Measurements from ENCODE around the gene SLC25A18.

Gene SLC25A18

DNA sequence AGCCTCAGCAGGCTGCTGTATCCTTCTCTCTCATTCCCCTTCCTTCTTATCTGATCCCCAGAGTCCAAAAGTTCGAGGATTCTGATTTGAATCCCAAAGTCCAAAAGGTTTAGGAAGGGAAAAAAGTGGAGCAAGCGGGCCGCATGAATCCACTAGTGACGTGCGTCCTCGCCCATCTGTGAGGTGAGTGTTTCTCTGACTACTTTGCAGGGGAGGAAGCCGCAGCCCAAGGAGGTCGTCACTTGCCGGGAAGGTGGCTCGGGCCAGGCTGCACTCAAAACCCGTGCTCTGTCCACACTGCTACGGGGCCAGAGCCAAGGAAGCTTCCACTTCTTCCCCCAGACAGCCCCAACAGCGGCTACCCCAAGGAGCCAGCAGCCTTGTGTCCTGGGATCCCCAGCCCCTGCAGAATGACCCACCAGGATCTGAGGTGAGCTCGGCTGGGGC, 16.3 kb downstream of the SLC25A18 start:
- Histone ChIP-seq H3K23ac (ENCODE audit: low read length) (no peak overlapping the region), H3K79me2 (ENCODE audit: control insufficient read depth, insufficient read depth, low read length) (no peaks in the 10 kb centered on the region), H4K8ac (ENCODE audit: low read depth, low read length) (no peak overlapping the region), H3K4me2 (ENCODE audit: low read length) (no peak overlapping the region), H3K56ac (ENCODE audit: low read length) (peak overlapping the region; percentile 50), H3K4me1 (ENCODE audit: control insufficient read depth, low read depth, low read length) (peaks cover 5% of the 10 kb centered on the region), H3K36me3 (ENCODE audit: control insufficient read depth, insufficient read depth, low read length) (no peaks in the 10 kb centered on the region), H2BK5ac (ENCODE audit: low read length) (no peak overlapping the region), H3K4ac (ENCODE audit: low read depth, low read length) (peak overlapping the region; percentile 9), H3K79me1 (ENCODE audit: low read length) (no peaks in the 10 kb centered on the region), H3K18ac (ENCODE audit: low read length) (no peak overlapping the region), H3K27me3 (ENCODE audit: insufficient read depth, low read length, poor library complexity) (no peaks in the 10 kb centered on the region), H2BK120ac (ENCODE audit: low read depth, low read length) (no peak overlapping the region), H2BK15ac (replicated peaks; ENCODE audit: low read depth) (no peak overlapping the region), H3K9ac (ENCODE audit: low read length) (no peak overlapping the region), H3K27ac (ENCODE audit: low read depth, low read length) (peak overlapping the region; percentile 31), H2AK5ac (ENCODE audit: low read length) (no peak overlapping the region), H4K5ac (ENCODE audit: low read length) (no peak overlapping the region), H3K4me3 (ENCODE audit: low read length) (no peak overlapping the region)
- no CpG with 5 or more reads among the region's 14 CpGs for WGBS (ENCODE audit: extremely low coverage, insufficient coverage, low lambda C conversion rate)
- DNase-seq: no peak

- no peak overlapping the region for H4K8ac ChIP-seq (ENCODE audit: low read depth, low read length)
- no peaks in the 10 kb centered on the region for H3K79me1 ChIP-seq (ENCODE audit: low read length)
- WGBS (ENCODE audit: extremely low coverage, insufficient coverage, low lambda C conversion rate): no CpG with 5 or more reads among the region's 15 CpGs
Measured at GRCh38 chr22:17580441-17581031, 17.2 kb downstream of the SLC25A18 start.

GRCh38 chr22:17581056-17581455, 17.8 kb downstream of the SLC25A18 start:
- Histone ChIP-seq H3K18ac (ENCODE audit: low read length) (no peak overlapping the region), H4K8ac (ENCODE audit: low read depth, low read length) (no peak overlapping the region), H3K4me3 (ENCODE audit: low read length) (no peak overlapping the region), H3K79me1 (ENCODE audit: low read length) (no peaks in the 10 kb centered on the region), H2BK120ac (ENCODE audit: low read depth, low read length) (no peak overlapping the region), H3K56ac (ENCODE audit: low read length) (no peak overlapping the region), H4K5ac (ENCODE audit: low read length) (no peak overlapping the region), H3K4me2 (ENCODE audit: low read length) (no peak overlapping the region), H3K4ac (ENCODE audit: low read depth, low read length) (no peak overlapping the region), H3K27me3 (ENCODE audit: insufficient read depth, low read length, poor library complexity) (no peaks in the 10 kb centered on the region), H3K79me2 (ENCODE audit: control insufficient read depth, insufficient read depth, low read length) (no peaks in the 10 kb centered on the region), H3K9ac (ENCODE audit: low read length) (no peak overlapping the region), H2BK15ac (replicated peaks; ENCODE audit: low read depth) (no peak overlapping the region), H3K36me3 (ENCODE audit: control insufficient read depth, insufficient read depth, low read length) (no peaks in the 10 kb centered on the region), H2BK5ac (ENCODE audit: low read length) (no peak overlapping the region), H3K4me1 (ENCODE audit: control insufficient read depth, low read depth, low read length) (peaks cover 5% of the 10 kb centered on the region), H3K27ac (ENCODE audit: low read depth, low read length) (peak overlapping the region; percentile 40), H3K23ac (ENCODE audit: low read length) (no peak overlapping the region), H2AK5ac (ENCODE audit: low read length) (no peak overlapping the region)
- no CpG with 5 or more reads among the region's 21 CpGs for WGBS (ENCODE audit: extremely low coverage, insufficient coverage, low lambda C conversion rate)
- no peak for DNase-seq

More at GRCh38 chr22:17580441-17581031, 17.2 kb downstream of the SLC25A18 start:
- Histone ChIP-seq H4K5ac (ENCODE audit: low read length) (no peak overlapping the region), H3K4me1 (ENCODE audit: control insufficient read depth, low read depth, low read length) (peaks cover 5% of the 10 kb centered on the region), H2BK5ac (ENCODE audit: low read length) (no peak overlapping the region), H3K4ac (ENCODE audit: low read depth, low read length) (no peak overlapping the region), H3K36me3 (ENCODE audit: control insufficient read depth, insufficient read depth, low read length) (no peaks in the 10 kb centered on the region), H3K9ac (ENCODE audit: low read length) (no peak overlapping the region), H2AK5ac (ENCODE audit: low read length) (no peak overlapping the region), H3K79me2 (ENCODE audit: control insufficient read depth, insufficient read depth, low read length) (no peaks in the 10 kb centered on the region), H3K4me2 (ENCODE audit: low read length) (no peak overlapping the region), H3K56ac (ENCODE audit: low read length) (peak overlapping the region; percentile 18), H2BK120ac (ENCODE audit: low read depth, low read length) (no peak overlapping the region), H3K23ac (ENCODE audit: low read length) (no peak overlapping the region), H3K18ac (ENCODE audit: low read length) (no peak overlapping the region), H3K4me3 (ENCODE audit: low read length) (no peak overlapping the region), H3K27ac (ENCODE audit: low read depth, low read length) (peak overlapping the region; percentile 40), H3K27me3 (ENCODE audit: insufficient read depth, low read length, poor library complexity) (no peaks in the 10 kb centered on the region), H2BK15ac (replicated peaks; ENCODE audit: low read depth) (no peak overlapping the region)
- DNase-seq: peak; percentile 80

DNA sequence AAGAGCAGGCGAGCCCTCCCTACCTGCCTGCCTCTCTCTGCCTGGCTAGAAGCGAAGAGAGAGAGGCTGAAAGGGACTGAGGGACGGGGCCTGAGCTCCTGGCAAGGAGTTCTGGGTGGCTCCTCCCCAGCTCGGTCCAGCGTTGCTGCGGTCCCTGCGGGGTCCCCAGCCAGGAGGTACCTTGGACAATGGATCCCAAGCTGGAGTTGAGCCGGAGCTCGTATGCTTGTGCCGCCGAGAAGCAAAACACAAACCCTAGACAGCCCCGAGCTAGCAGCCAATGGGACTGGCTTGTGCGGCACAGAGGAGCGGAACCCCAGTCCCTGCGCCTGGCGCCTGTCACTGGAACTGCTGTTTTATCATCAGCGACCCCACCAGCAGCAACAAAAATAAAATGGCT, 18.3 kb downstream of the SLC25A18 start:
- H4K5ac ChIP-seq (ENCODE audit: low read length): no peak overlapping the region
- DNase-seq: no peak
- no peak overlapping the region for H3K56ac ChIP-seq (ENCODE audit: low read length)
- H3K79me2 ChIP-seq (ENCODE audit: control insufficient read depth, insufficient read depth, low read length): no peaks in the 10 kb centered on the region
- no peak overlapping the region for H3K23ac ChIP-seq (ENCODE audit: low read length)
- H3K4me3 ChIP-seq (ENCODE audit: low read length): no peak overlapping the region
- H2BK5ac ChIP-seq (ENCODE audit: low read length): no peak overlapping the region
- H4K8ac ChIP-seq (ENCODE audit: low read depth, low read length): no peak overlapping the region
- H3K79me1 ChIP-seq (ENCODE audit: low read length): no peaks in the 10 kb centered on the region
- H3K18ac ChIP-seq (ENCODE audit: low read length): no peak overlapping the region
- H3K36me3 ChIP-seq (ENCODE audit: control insufficient read depth, insufficient read depth, low read length): no peaks in the 10 kb centered on the region
- H3K4me1 ChIP-seq (ENCODE audit: control insufficient read depth, low read depth, low read length): peaks cover 3% of the 10 kb centered on the region
- H3K9ac ChIP-seq (ENCODE audit: low read length): no peak overlapping the region
- no peak overlapping the region for H2AK5ac ChIP-seq (ENCODE audit: low read length)
- WGBS (ENCODE audit: extremely low coverage, insufficient coverage, low lambda C conversion rate): no CpG with 5 or more reads among the region's 17 CpGs
- no peak overlapping the region for H2BK15ac ChIP-seq (replicated peaks; ENCODE audit: low read depth)
- H3K27ac ChIP-seq (ENCODE audit: low read depth, low read length): no peak overlapping the region
- no peaks in the 10 kb centered on the region for H3K27me3 ChIP-seq (ENCODE audit: insufficient read depth, low read length, poor library complexity)
- H2BK120ac ChIP-seq (ENCODE audit: low read depth, low read length): no peak overlapping the region
- no peak overlapping the region for H3K4ac ChIP-seq (ENCODE audit: low read depth, low read length)
- H3K4me2 ChIP-seq (ENCODE audit: low read length): no peak overlapping the region

DNA sequence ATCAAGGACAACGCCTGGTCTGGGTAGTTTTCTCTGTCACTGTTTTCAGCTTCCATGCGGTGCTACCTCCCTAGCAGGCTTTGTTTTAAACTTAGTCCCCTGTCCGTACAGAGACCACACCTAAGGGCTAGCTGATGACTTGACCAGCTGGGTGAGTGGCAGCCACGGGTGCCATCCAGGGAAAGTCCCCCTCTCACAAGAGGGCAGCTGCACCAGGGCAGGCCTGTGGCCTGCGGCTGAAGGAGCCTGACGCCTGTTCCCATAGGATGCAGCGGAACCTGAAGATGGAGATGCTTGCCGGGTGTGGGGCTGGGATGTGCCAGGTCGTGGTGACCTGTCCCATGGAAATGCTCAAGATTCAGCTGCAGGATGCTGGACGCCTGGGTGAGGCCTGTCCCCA, 19.9 kb downstream of the SLC25A18 start:
- no peak for DNase-seq
- H3K27me3 ChIP-seq (ENCODE audit: insufficient read depth, low read length, poor library complexity): no peaks in the 10 kb centered on the region
- no peak overlapping the region for H2BK15ac ChIP-seq (replicated peaks; ENCODE audit: low read depth)
- H3K9ac ChIP-seq (ENCODE audit: low read length): no peak overlapping the region
- H2BK5ac ChIP-seq (ENCODE audit: low read length): no peak overlapping the region
- H2AK5ac ChIP-seq (ENCODE audit: low read length): no peak overlapping the region
- H3K4ac ChIP-seq (ENCODE audit: low read depth, low read length): no peak overlapping the region
- H3K79me2 ChIP-seq (ENCODE audit: control insufficient read depth, insufficient read depth, low read length): no peaks in the 10 kb centered on the region
- no peak overlapping the region for H3K4me3 ChIP-seq (ENCODE audit: low read length)
- H4K5ac ChIP-seq (ENCODE audit: low read length): no peak overlapping the region
- no peak overlapping the region for H3K27ac ChIP-seq (ENCODE audit: low read depth, low read length)
- WGBS (ENCODE audit: extremely low coverage, insufficient coverage, low lambda C conversion rate): no CpG with 5 or more reads among the region's 10 CpGs
- peaks cover 3% of the 10 kb centered on the region for H3K4me1 ChIP-seq (ENCODE audit: control insufficient read depth, low read depth, low read length)
- H4K8ac ChIP-seq (ENCODE audit: low read depth, low read length): no peak overlapping the region
- H3K4me2 ChIP-seq (ENCODE audit: low read length): no peak overlapping the region
- H3K18ac ChIP-seq (ENCODE audit: low read length): no peak overlapping the region
- H3K23ac ChIP-seq (ENCODE audit: low read length): no peak overlapping the region
- H3K56ac ChIP-seq (ENCODE audit: low read length): no peak overlapping the region
- no peaks in the 10 kb centered on the region for H3K79me1 ChIP-seq (ENCODE audit: low read length)
- no peaks in the 10 kb centered on the region for H3K36me3 ChIP-seq (ENCODE audit: control insufficient read depth, insufficient read depth, low read length)
- H2BK120ac ChIP-seq (ENCODE audit: low read depth, low read length): no peak overlapping the region

- Histone ChIP-seq H2BK120ac (ENCODE audit: low read depth, low read length) (no peak overlapping the region), H3K4me3 (ENCODE audit: low read length) (no peak overlapping the region), H3K79me2 (ENCODE audit: control insufficient read depth, insufficient read depth, low read length) (no peaks in the 10 kb centered on the region), H3K27me3 (ENCODE audit: insufficient read depth, low read length, poor library complexity) (no peaks in the 10 kb centered on the region), H2AK5ac (ENCODE audit: low read length) (no peak overlapping the region), H2BK15ac (replicated peaks; ENCODE audit: low read depth) (no peak overlapping the region), H3K4me1 (ENCODE audit: control insufficient read depth, low read depth, low read length) (no peaks in the 10 kb centered on the region), H3K36me3 (ENCODE audit: control insufficient read depth, insufficient read depth, low read length) (peaks cover 8% of the 10 kb centered on the region), H3K9ac (ENCODE audit: low read length) (no peak overlapping the region), H4K8ac (ENCODE audit: low read depth, low read length) (no peak overlapping the region), H3K56ac (ENCODE audit: low read length) (no peak overlapping the region), H2BK5ac (ENCODE audit: low read length) (no peak overlapping the region), H3K79me1 (ENCODE audit: low read length) (no peaks in the 10 kb centered on the region), H3K18ac (ENCODE audit: low read length) (no peak overlapping the region), H3K4ac (ENCODE audit: low read depth, low read length) (no peak overlapping the region), H4K5ac (ENCODE audit: low read length) (no peak overlapping the region), H3K23ac (ENCODE audit: low read length) (no peak overlapping the region), H3K4me2 (ENCODE audit: low read length) (no peak overlapping the region), H3K27ac (ENCODE audit: low read depth, low read length) (no peak overlapping the region)
- DNase-seq: no peak
- no CpG with 5 or more reads among the region's 14 CpGs for WGBS (ENCODE audit: extremely low coverage, insufficient coverage, low lambda C conversion rate)
Measured at GRCh38 chr22:17586831-17587440, 23.6 kb downstream of the SLC25A18 start.
